A673 (cell line): Measurements from ENCODE around the gene DYNC2I2. TPM values are rescaled to one million over a fixed set of nuclear protein-coding genes. Genes with fewer than 3 reads are reported as not detected.

Experiments used
- BruUV-seq: library from RNA; stranded (reverse); fragments of 400-500 nt; replicated peaks from 2 replicates; lab custom pipeline; 2021; lab: Mats Ljungman, UMichigan
- CTCF ChIA-PET: fragments of 300-600 bp; sonication (Branson Sonifier 250); formaldehyde crosslinking; loops from one replicate; lab custom pipeline; 2022; ENCODE audit warnings: antibody characterized with exemption; lab: Charles Lee
- POLR2A ChIA-PET: fragments of 300-600 bp; sonication (Branson Sonifier 250); formaldehyde crosslinking; loops from one replicate; lab custom pipeline; 2022; ENCODE audit warnings: antibody characterized with exemption; ENCODE audit not compliant: low non-redundant PET; lab: Charles Lee
- DNase-seq: peaks from one replicate; pipeline ENCODE4 v3.0.0-alpha.2; 2015; ENCODE audit warnings: low spot score
- H3K27ac ChIP-seq: fragments of 200-600 bp; sonication (generic); 2 replicates; pipeline ENCODE4 v1.5.1; 2016; ENCODE audit warnings: mixed run types, low read depth, mild to moderate bottlenecking, mixed read lengths, antibody characterized with exemption, low read length; ENCODE audit not compliant: poor library complexity, severe bottlenecking
- H3K27me3 ChIP-seq: fragments of 200-600 bp; sonication (generic); replicated peaks from 2 replicates; pipeline ENCODE4 v1.6.1; 2017; ENCODE audit warnings: mixed run types, low read depth, mild to moderate bottlenecking, mixed read lengths, antibody characterized with exemption, low read length; ENCODE audit not compliant: insufficient read depth, poor library complexity
- H3K36me3 ChIP-seq: fragments of 200-600 bp; sonication (generic); 2 replicates; pipeline ENCODE4 v1.6.1; 2016; ENCODE audit warnings: mixed run types, mild to moderate bottlenecking, mixed read lengths, antibody characterized with exemption, low read length; ENCODE audit not compliant: insufficient read depth, poor library complexity, severe bottlenecking
- H3K4me1 ChIP-seq: fragments of 200-600 bp; sonication (generic); 2 replicates; pipeline ENCODE4 v1.6.1; 2017; ENCODE audit warnings: mixed run types, mild to moderate bottlenecking, mixed read lengths, antibody characterized with exemption, low read length; ENCODE audit not compliant: insufficient read depth, poor library complexity, severe bottlenecking
- H3K4me3 ChIP-seq: fragments of 200-600 bp; sonication (generic); 2 replicates; pipeline ENCODE4 v1.5.1; 2016; ENCODE audit warnings: low read depth, mixed run types, mild to moderate bottlenecking, mixed read lengths, low read length; ENCODE audit not compliant: poor library complexity, severe bottlenecking
- H3K9me3 ChIP-seq: fragments of 200-600 bp; sonication (generic); 2 replicates; pipeline ENCODE4 v1.6.1; 2016; ENCODE audit warnings: mixed run types, low read depth, mild to moderate bottlenecking, mixed read lengths, antibody characterized with exemption, low read length; ENCODE audit not compliant: poor library complexity, severe bottlenecking
- CTCF ChIP-seq: fragments of 300-800, 200-600 bp; sonication (generic); conservative IDR thresholded peaks from 2 replicates; pipeline ENCODE4 v1.5.1; 2017; ENCODE audit warnings: low read depth, mild to moderate bottlenecking, antibody characterized with exemption, low read length, moderate library complexity, mixed read lengths
- EZH2 ChIP-seq: fragments of 200-600 bp; sonication (generic); IDR thresholded peaks from 2 replicates; pipeline ENCODE4 v1.6.1; 2017; ENCODE audit warnings: borderline replicate concordance, low read depth, mild to moderate bottlenecking, mixed read lengths, antibody characterized with exemption, low read length; ENCODE audit not compliant: poor library complexity, severe bottlenecking
- intact Hi-C: fragments of 100-400 bp; cut with micrococcal nuclease; formaldehyde crosslinking; loops from one replicate; pipeline ENCODE4 v1.10.0; 2022; ENCODE audit not compliant: unreplicated experiment
- total RNA-seq: library from RNA; stranded (reverse); gene quantifications from 2 replicates; pipeline ENCODE4 v1.2.3, GENCODE V29; 2021

DYNC2I2 gene
- total RNA-seq, 1 experiment from 2014 or later = 135 TPM

GRCh38 chr9:128704356-128704670, 47.7 kb upstream of the DYNC2I2 start:
- no peak overlapping the region for H3K27ac ChIP-seq
- H3K4me3 ChIP-seq = no peak overlapping the region
- H3K36me3 ChIP-seq = peaks cover 3% of the 10 kb centered on the region
- no TSS peak for BruUV-seq
- CTCF ChIA-PET = no interaction called here
- intact Hi-C loops = loop anchor here (5.0 kb wide), 1 partner anchor 57 kb away; no protein-coding TSS in a partner anchor
- TF ChIP-seq CTCF (no peak), EZH2 (no peak)
- DNase-seq = no peak
- H3K4me1 ChIP-seq = peaks cover 5% of the 10 kb centered on the region
- POLR2A ChIA-PET = no interaction called here
- H3K9me3 ChIP-seq = no peaks in the 10 kb centered on the region
- no peaks in the 10 kb centered on the region for H3K27me3 ChIP-seq

GRCh38 chr9:128703616-128704355, 47.1 kb upstream of the DYNC2I2 start:
- TF ChIP-seq CTCF = no peak
- TF ChIP-seq EZH2 = no peak
- Histone ChIP-seq H3K9me3 (no peaks in the 10 kb centered on the region), H3K27ac (peak overlapping the region; percentile 76), H3K27me3 (no peaks in the 10 kb centered on the region), H3K4me3 (peak overlapping the region; percentile 82), H3K4me1 (peaks cover 5% of the 10 kb centered on the region), H3K36me3 (peaks cover 3% of the 10 kb centered on the region)
- ChIA-PET POLR2A (no interaction called here), CTCF (no interaction called here)
- BruUV-seq = no TSS peak
- intact Hi-C loops = loop anchor here (5.0 kb wide), 1 partner anchor 56 kb away; no protein-coding TSS in a partner anchor
- no peak for DNase-seq

- peak overlapping the region; percentile 82 for H3K4me3 ChIP-seq
- ChIA-PET CTCF (no interaction called here), POLR2A (no interaction called here)
- H3K4me1 ChIP-seq = peaks cover 5% of the 10 kb centered on the region
- H3K27me3 ChIP-seq = no peaks in the 10 kb centered on the region
- peaks cover 3% of the 10 kb centered on the region for H3K36me3 ChIP-seq
- DNase-seq = peak; percentile 73
- peak overlapping the region; percentile 76 for H3K27ac ChIP-seq
- TF ChIP-seq CTCF = no peak
- TF ChIP-seq EZH2 = no peak
- no TSS peak for BruUV-seq
- intact Hi-C loops = loop anchor here (5.0 kb wide), 1 partner anchor 56 kb away; no protein-coding TSS in a partner anchor
- no peaks in the 10 kb centered on the region for H3K9me3 ChIP-seq
Measured at GRCh38 chr9:128702949-128703615, 46.4 kb upstream of the DYNC2I2 start.
